Fibroblast of upper back skin (primary cell): Measurements from ENCODE around the gene FRMD4B.
A peak's percentile ranks its signal among the peaks of the same experiment; 100 is the strongest.

Experiments used
- DNase-seq: peaks from one replicate; pipeline ENCODE4 v3.0.0-alpha.2; 2013

The FRMD4B gene

GRCh38 chr3:69197455-69197854 is 188.4 kb downstream of the FRMD4B start:
- no peak for DNase-seq

- DNase-seq: no peak
Observed at GRCh38 chr3:69196876-69197275, 189.0 kb downstream of the FRMD4B start.

- DNase-seq: no peak
Observed at GRCh38 chr3:69194431-69195165, 191.3 kb downstream of the FRMD4B start.

- no peak for DNase-seq
Observed at GRCh38 chr3:69193749-69194148, 192.1 kb downstream of the FRMD4B start.

GRCh38 chr3:69191516-69191915 is 194.4 kb downstream of the FRMD4B start:
- DNase-seq: no peak

- DNase-seq: no peak
Observed at GRCh38 chr3:69189487-69189886, 196.4 kb downstream of the FRMD4B start.

GRCh38 chr3:69186575-69187093 is 199.3 kb downstream of the FRMD4B start:
- DNase-seq: no peak

- peak; percentile 92 for DNase-seq
Observed at GRCh38 chr3:69182588-69183316, 203.1 kb downstream of the FRMD4B start.

- DNase-seq: peak; percentile 62
Observed at GRCh38 chr3:69181592-69182211, 204.2 kb downstream of the FRMD4B start.

GRCh38 chr3:69180869-69181591 is 204.9 kb downstream of the FRMD4B start:
- DNase-seq: no peak

GRCh38 chr3:69179740-69180372 is 206.0 kb downstream of the FRMD4B start:
- no peak for DNase-seq

GRCh38 chr3:69178838-69179739 is 206.8 kb downstream of the FRMD4B start:
- no peak for DNase-seq

- DNase-seq: no peak
Observed at GRCh38 chr3:69178082-69178481, 207.8 kb downstream of the FRMD4B start.

GRCh38 chr3:69174871-69175737 is 210.8 kb downstream of the FRMD4B start:
- DNase-seq: no peak

GRCh38 chr3:69174445-69174844 is 211.4 kb downstream of the FRMD4B start:
- no peak for DNase-seq

GRCh38 chr3:69172058-69172457 is 213.8 kb downstream of the FRMD4B start:
- no peak for DNase-seq

GRCh38 chr3:69166446-69166845 is 219.4 kb downstream of the FRMD4B start:
- DNase-seq: no peak

GRCh38 chr3:69165744-69166143 is 220.1 kb downstream of the FRMD4B start:
- no peak for DNase-seq

- DNase-seq: no peak
Observed at GRCh38 chr3:69164296-69164695, 221.6 kb downstream of the FRMD4B start.

GRCh38 chr3:69162308-69162980 is 223.4 kb downstream of the FRMD4B start:
- no peak for DNase-seq
